Frontal cortex (tissue), 4 donors: ENCODE measurements around the gene AP3D1. TPM values are rescaled to one million over a fixed set of nuclear protein-coding genes. Genes with fewer than 3 reads are reported as not detected.
"Not testable (repeated sequence)": the region's sequence is repeated elsewhere in the genome, so short reads cannot be mapped to it uniquely, and the experiment has no call there.

Experiments
- DNase-seq, 2 donors: peaks; one replicate each; pipeline ENCODE4 v3.0.0; 2012; ENCODE audit warnings: low spot score in 2 of 2
- FAIRE-seq: peaks from 2 replicates; lab custom pipeline; 2012; peaks lifted over from hg19 to GRCh38; lab: Jason Lieb, UNC
- total RNA-seq: library from RNA; depleted of rRNA; stranded (reverse); fragments of >200 nt; gene quantifications from one replicate; pipeline ENCODE4 v1.2.3, GENCODE V29; 2014
- donor health status: control.
- donor health status: control.
- donor health status: control.

AP3D1 gene
- total RNA-seq, 1 donor from 2014 or later, result 58.3 TPM

DNA sequence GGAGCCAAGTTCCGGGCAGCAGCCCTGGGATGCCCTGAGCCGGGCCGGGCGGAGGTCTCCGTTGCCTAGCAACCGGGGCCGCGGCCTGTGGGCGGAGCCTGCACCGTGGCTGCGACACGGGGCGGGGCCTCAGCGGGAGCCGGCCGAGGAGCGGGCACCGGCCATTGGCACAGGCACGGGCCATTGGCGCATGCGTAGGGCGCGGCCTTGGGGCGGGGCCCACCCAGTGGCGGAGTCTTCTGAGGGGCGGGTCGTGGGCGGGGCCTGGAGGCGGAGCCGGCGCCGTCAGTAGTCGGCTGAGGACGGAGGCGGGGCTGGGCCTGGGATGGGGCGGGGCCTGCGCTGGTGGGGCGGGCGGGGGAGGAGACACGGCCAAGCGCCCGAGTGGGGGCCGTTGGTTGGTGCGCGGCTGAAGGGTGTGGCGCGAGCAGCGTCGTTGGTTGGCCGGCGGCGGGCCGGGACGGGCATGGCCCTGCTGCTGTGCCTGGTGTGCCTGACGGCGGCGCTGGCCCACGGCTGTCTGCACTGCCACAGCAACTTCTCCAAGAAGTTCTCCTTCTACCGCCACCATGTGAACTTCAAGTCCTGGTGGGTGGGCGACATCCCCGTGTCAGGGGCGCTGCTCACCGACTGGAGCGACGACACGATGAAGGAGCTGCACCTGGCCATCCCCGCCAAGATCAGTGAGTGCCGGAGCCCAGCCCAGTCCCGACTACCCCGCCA is 54.7 kb downstream of the AP3D1 start, which contains the start of gene IZUMO4:
Gene IZUMO4 (plus strand): TSS at position 436 of the 723 bp plus-strand sequence. CDS start 31 bp downstream, at position 467.
- DNase-seq, result peak; percentile 99
- FAIRE-seq, result no peak

DNA sequence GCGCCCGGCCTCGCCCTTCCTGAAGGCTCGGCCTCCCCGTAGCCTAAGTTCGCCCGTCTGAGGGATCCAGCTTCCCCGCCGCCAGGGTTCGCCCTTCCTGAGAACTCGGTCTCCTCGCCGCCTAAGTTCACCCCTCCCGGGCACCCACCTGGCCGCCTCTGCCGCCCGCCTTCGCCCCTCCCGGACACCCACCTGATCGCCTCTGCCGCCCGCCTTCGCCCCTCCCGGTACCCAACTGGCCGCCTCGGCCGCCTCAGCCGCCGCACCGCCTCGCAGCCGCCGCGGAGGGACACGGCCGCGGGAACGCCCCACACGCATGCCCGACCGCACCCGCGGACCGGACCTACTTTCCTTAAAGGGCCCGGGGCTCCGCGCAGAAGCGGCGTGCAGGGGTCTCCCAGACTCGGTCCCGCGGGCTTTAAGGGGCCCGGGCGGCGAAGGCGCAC is 55.3 kb downstream of the AP3D1 start, which contains the start of gene MOB3A:
Gene MOB3A (minus strand): TSS at position 293 of the 446 bp plus-strand sequence. CDS start 17,766 bp downstream, outside the sequence.
- DNase-seq, result no peak
- no peak for FAIRE-seq

DNA sequence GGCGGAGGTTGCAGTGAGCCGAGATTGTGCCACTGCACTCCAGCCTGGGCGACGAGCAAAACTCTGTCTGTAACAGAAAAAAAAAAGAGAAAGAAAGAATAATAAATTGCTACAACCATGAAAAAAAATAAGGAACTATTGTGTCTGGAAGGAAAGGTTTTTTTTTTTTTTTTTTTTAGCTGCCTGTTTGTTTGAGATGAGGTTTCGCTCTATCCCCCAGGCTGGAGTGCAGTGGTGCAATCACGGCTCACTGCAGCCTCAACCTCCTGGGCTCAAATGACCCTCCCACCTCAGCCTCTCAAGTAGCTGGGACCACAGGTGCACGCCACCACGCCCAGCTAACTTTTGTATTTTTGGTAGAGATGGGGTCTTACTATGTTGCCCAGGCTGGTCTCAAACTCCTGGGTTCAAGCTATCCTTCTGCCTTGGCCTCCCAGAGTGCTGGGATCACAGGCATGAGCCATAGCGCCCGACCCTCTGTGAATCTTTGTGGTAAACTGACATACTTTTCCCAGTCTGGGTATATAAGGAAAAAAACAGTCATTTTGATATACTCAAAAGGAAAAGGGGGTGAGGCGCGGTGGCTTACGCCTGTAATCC is 59.3 kb downstream of the AP3D1 start:
- not testable (repeated sequence) for DNase-seq, FAIRE-seq

DNA sequence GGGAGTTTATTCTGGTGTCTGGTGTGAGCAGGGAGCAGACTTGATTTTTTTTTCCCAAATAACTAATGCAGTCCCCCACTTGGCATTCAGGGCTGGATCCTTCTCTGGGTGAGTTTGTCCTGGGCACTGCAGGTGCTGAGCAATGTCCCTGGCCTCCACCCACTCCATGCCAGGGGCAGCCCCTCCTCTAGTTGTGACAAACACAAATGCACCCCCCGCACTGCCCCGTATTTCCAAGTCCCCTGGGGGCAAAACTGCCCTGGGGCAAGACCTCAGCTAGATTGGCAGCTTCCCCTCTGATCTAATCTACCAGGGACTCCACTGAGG is 61.7 kb downstream of the AP3D1 start:
- no peak for DNase-seq
- no peak for FAIRE-seq

DNA sequence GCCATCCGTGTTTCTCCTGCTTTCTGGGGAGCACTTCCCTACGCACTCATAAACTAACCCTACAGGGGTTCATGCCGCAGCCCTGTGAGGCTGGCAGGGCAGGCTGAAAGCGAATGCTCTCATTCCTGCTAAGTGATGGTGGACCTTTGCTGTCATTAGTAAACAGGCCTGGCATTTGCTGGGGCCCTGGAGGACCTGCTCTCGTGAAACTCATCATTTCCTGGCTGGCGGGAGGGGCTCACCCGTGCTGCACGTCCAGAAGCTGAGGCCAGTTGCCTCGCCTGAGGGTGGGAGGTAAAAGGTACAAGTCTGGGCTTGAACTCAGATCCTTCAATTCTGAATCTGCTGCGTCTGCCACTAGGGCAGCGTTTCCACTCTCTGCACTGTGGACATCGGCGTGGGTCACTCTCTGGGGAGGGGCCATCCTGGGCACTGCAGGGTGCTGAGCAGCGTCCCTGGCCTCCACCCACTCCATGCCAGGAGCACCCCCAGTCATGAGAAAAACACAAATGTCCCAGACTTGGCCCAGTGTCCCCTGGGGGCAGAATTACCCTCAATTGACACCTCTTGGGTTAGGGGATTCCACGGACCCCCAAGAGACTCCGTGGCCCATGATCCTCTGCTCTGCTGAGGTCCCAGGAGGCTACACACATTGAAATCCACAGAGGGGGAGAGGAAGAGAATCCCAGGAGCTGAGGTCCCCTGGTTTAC is 62.2 kb downstream of the AP3D1 start:
- DNase-seq (no peak), FAIRE-seq (no peak)

DNA sequence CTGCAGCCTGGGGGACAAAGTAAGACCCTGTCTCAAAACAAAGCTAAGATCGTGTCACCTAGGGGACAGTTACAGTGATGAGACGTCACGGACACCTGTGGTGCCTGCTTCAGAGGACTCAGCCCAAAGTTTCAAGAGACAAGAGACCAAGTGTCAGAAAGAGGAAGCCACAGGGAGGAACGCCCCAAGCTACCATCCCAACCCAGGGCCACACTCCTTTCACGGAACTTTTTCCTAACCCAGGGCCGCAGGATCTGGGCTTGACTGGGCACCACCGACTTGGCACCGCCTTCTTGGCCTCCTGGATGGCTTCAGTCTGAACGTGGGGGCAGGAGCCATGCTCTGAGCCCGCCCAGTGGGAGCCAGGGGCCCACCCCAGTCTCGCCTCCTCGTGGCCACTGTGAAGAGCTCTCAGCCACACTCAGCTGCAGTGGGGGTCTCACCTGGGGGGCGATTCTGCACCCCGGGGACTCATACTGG is 63.7 kb downstream of the AP3D1 start:
- FAIRE-seq, result no peak
- DNase-seq, result no peak

DNA sequence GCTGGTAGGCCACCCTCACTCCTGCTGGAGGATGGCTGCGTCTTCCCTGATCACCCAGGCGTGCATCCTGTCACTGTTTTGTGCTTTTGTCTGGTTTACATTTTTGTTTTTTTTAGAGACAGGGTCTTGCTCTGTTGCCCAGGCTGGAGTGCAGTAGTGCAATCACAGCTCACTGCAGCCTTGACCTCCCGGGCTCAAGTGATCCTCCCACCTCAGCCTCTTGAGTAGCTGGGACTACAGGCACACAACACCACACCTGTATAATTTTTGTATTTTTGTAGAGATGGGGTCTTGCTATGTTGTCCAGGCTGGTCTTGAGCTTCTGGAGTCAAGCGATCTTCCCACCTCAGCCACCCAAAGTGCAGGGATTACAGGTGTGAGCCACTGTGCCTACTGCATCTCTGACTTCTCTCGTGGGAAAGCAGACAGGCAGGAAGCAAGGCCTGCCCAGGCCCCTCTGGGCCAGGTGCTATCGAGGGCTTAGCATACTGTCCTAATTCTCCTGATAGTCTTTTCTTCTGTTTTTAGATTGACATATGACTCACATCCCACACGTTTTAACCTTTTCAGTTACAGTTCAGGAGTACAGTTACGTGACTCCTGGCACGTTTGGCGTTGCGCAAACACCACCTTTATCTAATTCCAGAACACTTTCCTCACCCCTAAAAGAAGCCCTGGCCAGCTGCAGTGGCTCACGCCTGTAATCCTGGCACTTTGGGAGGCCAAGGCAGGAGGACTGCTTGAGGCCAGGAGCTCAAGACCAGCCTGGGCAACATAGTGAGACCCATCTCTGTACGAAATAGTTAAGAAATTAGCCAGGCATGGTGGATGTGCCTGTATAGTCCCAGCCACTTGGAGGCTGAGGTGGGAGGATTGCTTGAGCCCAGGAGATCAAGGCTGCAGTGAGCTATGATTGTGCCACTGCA is 64.4 kb downstream of the AP3D1 start:
- not testable (repeated sequence) for FAIRE-seq, DNase-seq

DNA sequence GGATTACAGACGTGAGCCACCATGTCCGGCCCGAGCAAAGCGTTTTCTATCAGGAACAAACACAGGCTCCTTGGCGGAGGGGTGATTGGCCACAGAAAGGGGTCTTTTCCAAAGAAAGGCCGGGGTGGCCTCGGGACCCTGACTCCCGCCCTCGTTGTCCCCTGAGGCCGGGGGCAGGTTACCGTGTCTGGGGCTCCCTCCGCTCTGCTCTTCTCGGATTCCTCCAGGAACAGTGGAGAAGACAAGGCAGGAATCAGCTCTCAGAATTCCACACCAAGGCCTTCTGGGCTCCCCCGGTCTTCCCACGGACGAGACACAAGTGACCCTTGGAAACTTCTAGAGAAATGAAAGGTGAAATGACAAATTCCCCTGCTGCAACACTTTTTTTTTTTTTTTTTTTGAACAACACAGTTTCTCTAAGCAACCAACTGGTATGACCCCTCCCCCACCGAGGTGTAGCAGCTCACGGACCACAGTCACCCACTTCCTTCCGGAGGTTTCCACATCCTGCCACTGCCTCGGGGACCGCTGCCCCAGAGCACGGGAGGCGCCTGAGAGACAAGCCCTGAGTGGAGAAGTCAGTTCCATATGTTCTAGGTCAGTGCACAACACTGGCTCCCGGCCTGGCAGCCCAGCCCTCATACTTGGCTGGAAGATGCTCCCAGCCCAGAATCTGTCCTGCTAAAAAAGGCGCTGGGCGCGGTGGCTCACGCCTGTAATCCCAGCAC is 66.2 kb downstream of the AP3D1 start:
- DNase-seq, result no peak
- no peak for FAIRE-seq

DNA sequence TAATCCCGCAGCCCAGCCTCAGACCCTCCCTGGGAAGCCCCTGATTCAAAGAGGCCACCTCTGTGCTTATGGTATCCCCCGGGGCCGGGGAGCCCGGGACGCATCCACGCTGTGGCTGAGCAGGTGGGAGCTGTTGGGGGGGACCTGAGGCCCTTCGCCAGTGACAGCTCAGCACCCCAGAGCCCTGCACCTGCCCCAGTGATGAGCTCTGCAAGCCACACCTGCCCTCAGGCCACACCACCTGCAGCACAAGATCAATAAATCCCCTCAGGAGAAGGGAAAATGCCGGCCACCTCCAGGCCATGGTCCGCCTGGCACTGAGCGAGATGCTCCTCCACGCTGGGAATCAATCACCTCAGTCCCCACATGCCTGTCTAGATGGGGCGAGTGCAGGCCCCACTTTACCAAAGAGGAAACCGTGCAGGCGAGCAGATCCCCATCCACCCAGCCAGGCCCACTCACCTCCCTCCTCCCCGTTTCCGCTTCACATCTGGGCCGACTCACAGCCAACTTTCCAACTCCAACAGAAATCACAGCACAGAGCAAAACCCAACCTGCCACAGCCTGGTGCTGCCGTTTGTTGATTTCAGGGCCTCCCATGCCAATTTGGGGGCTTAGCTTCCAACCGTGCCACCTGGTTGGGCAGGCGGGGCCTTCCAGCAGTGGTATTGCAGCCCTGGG is 68.1 kb downstream of the AP3D1 start:
- DNase-seq, result no peak
- no peak for FAIRE-seq

DNA sequence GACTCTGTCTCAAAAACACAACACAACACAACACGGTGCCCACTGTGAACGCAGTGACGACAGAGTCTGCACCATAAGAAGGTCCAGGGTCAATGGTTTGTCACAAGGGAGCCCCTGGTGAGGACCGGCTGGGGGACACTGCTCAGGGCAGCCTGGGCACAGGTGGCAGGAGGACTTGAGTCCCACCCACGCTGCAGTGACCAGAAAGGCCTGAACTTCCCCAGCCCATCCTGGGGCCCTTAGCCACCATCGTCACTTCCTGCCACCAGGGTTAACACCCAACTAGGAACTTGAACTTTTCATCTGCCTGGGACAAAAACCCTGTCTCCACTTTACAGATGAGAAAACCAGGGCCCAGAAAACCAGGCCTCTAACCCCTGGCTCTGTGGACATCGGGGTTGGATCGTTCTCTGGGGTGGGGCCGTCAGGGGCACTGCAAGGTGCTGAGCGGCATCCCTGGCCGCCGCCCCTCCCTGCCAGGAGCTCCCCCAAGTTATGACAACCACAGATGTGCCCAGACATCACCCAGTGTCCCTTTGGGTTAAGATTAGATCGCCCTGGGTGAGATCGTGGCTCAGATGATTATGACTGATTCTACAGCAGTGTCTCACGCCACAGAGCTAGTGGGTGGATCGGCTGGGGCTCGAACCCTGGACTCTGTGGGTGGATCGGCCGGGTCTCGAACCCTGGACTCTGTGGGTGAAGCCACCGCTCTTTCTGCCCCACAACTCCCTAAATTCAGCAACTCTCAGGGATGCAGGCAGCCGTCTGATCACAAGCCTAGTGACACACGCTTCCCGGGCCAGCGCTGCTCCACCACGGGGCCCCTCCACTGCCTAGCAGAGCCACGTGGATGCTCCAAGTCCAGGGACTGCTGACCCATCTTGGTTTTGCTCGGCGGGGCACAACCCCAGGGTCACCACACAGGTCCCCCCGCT is 69.2 kb downstream of the AP3D1 start:
- no peak for FAIRE-seq

DNA sequence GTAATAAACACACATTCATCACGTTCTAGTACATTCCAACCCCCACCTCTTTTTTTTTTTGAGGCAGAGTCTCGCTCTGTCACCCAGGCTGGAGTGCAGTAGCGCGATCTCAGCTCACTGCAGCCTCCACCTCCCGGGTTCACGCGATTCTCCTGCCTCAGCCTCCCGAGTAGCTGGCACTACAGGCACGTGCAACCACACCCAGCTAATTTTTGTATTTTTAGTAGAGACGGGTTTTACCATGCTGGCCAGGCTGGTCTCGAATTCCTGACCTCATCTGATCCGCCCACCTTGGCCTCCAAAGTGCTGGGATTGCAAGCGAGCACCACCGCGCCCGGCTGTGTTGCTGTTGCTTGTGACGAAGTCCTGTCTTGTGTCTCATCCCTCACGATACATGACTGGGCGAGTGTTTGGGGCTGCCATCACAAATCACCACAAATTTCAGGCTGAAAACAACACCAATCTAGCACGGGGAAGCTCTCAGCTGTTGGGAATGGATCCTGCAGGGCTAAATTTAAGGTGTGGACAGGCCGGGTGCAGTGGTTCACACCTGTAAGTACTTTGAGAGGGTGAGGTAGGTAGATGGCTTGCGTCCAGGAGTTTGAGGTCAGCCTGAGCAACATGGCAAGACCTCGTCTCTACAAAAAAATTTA is 70.9 kb downstream of the AP3D1 start:
- no peak for DNase-seq
- FAIRE-seq, result no peak

More for the DNA sequence above, 69.2 kb downstream of the AP3D1 start:
- no peak for DNase-seq

DNA sequence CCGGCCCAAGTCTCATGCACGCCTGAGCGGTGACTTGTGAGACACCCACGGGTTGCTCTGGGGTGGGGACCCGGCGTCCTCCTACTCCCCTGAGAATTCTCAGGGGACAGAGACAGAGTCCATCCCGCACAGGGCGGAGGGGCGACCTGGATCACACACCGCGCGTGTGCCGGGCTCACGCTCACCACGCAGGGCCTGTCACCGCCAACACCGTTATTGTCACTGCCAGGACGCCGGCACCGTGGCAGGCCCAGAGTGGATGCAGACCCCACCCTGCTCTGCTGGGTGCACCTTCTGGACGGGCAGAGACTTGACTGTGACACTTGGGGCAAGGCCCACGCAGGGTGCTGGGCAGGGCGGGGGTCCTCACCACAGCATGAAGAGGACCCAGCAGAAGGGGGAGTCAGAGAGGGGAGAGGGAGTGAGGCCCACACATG is 71.5 kb downstream of the AP3D1 start:
- DNase-seq (no peak), FAIRE-seq (no peak)

DNA sequence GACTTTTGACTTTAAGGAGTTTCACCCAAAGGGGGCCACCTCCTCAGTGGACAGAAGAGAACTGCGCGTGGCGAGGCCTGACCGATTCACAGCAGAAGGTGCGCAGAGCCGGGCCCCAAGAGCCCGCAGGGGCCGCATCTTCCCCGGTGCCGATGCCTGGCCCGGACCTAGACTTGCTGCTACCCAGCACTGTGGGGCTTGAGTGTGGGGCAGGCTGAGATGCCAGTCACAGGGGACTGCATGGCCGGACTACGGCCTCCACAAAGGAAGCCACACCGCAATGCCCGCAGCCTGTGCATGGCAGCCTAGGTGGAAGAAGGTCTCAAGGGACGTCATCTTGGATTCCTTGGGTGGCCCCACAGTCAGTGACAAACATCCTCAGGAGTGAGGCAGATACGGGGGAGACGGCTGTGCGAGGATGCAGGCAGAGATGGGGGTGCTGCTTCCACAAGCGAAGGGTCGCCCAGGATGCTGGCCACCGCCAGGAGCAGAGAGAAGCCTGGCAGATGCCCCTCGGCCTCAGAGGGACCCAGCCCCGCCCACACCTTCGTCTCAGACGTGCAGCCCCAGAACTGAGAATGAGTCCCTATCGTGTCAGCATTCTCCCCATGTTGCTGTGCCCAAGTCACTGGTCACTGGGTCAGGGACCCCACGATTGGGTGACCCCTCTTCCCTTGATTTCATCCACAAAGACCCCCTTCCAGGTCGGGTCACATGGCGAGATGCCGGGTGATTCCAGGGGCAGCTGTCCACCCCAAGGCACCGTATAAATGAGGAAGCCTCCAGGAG is 72.1 kb downstream of the AP3D1 start:
- DNase-seq, result no peak
- no peak for FAIRE-seq

DNA sequence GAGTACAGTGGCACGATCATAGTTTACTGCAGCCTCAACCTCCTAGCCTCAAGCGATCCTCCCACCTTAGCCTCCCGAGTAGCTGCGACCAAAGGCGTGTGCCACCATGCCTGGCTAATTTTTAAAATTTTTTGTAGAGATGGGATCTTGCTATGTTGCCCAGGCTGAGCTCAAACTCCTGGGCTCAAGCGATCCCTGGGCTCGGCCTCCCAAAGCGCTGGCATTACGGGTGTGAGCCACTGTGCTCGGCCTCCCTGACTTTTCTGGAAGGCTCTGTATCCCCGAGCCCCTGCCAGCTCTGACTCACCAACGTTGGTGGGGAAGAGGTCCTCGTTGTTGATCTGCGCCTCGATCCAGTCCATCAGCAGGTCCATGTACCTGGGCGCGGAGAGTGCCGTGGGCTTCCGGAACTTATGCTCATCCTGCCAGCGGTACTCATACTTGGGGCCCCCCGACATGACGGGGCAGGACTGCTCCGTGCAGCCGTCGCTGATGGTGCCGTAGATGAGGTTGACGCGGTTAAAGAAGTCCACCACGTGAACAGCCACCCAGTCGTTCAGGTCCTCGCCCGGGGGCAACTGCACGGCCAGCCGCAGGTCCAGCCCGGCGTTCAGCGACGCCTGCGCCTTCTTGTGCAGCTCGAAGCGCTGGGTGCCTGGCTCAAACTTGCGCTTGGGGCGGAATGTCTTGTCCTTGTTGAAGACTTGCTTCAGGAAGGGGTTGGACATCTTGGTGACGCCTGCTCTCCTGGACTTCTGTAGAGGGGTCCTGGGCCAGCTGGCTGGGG is 73.3 kb downstream of the AP3D1 start:
- DNase-seq (no peak), FAIRE-seq (no peak)

DNA sequence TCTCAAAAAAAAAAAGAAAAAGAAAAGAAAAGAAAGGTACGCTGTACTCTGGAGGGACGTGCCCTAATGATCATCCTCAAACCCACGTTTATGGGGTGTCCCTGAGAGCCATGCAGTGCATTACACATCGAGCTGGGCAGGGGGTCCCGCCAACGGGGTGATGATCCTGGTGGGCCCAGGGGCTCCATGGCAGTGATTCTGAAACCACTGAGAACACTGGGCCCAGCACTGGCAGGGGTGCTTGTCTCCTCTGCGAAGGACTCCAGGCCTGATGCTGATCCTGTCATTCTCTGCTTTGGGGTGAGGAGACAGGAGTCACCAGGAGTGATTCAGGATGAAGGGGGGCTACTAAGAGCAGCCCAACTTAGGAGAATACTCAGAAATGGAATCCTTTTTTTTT is 74.0 kb downstream of the AP3D1 start:
- DNase-seq, result no peak

More for the DNA sequence above, 74.0 kb downstream of the AP3D1 start:
- FAIRE-seq, result no peak
